ENCODE data around the gene THADA. TPM values are rescaled to one million over a fixed set of nuclear protein-coding genes. Genes with fewer than 3 reads are reported as not detected.
"Not testable (repeated sequence)": the region's sequence is repeated elsewhere in the genome, so short reads cannot be mapped to it uniquely, and the experiment has no call there.

The THADA gene
- total and polyA plus RNA-seq, 8 donors: 9.4 to 25.1 (median 18.2) TPM

- no peak overlapping the region for H3K4me3 ChIP-seq
- ATAC-seq: no peak
These were observed 14.5 kb upstream of the THADA start for GRCh38 chr2:43610361-43610760.

GRCh38 chr2:43609290-43609918 lies 13.6 kb upstream of the THADA start:
- TF ChIP-seq CTCF (IDR thresholded peaks at IDR 0.05): peak in 3 of 4 donors; percentile 45 to 62 (median 49)
- H3K27me3 ChIP-seq: no peaks in the 10 kb centered on the region
- FAIRE-seq: no peak
- H3K9me3 ChIP-seq: no peaks in the 10 kb centered on the region
- no peak overlapping the region for H3K4me3 ChIP-seq
- ATAC-seq: peak; percentile 68 to 84 (median 82)
- DNase-seq: peak in 2 of 6 donors; percentile 15 to 39
- H3K36me3 ChIP-seq: no peaks in the 10 kb centered on the region
- no peak overlapping the region for H3K27ac ChIP-seq
- H3K4me1 ChIP-seq: no peaks in the 10 kb centered on the region
- 36 to 42% methylated on average over 6 of the region's 6 CpGs for WGBS, 2 donors
- intact Hi-C loops (cut with DNase I): no loop called here

More at GRCh38 chr2:43610361-43610760, 14.5 kb upstream of the THADA start:
- Histone ChIP-seq H3K27ac (no peak overlapping the region), H3K9me3 (no peaks in the 10 kb centered on the region), H3K4me1 (no peaks in the 10 kb centered on the region), H3K36me3 (no peaks in the 10 kb centered on the region), H3K27me3 (no peaks in the 10 kb centered on the region)
- TF ChIP-seq CTCF (IDR thresholded peaks at IDR 0.05): no peak
- DNase-seq: no peak
- intact Hi-C loops (cut with DNase I): no loop called here
- 76 to 85% methylated on average over 4 of the region's 4 CpGs for WGBS, 2 donors
- FAIRE-seq: no peak

GRCh38 chr2:43605851-43606250 lies 10.0 kb upstream of the THADA start:
- Histone ChIP-seq H3K36me3 (no peaks in the 10 kb centered on the region), H3K4me1 (no peaks in the 10 kb centered on the region), H3K9me3 (no peaks in the 10 kb centered on the region), H3K27me3 (no peaks in the 10 kb centered on the region), H3K27ac (no peak overlapping the region), H3K4me3 (no peak overlapping the region)
- intact Hi-C loops (cut with DNase I): no loop called here
- no peak for DNase-seq
- no peak for TF ChIP-seq CTCF (IDR thresholded peaks at IDR 0.05)
- ATAC-seq: no peak
- WGBS, 2 donors: 81 to 83% methylated on average over 5 of the region's 5 CpGs
- FAIRE-seq: no peak

GRCh38 chr2:43605079-43605655 lies 9.3 kb upstream of the THADA start:
- DNase-seq: no peak
- TF ChIP-seq CTCF (IDR thresholded peaks at IDR 0.05): no peak
- Histone ChIP-seq H3K9me3 (no peaks in the 10 kb centered on the region), H3K4me1 (no peaks in the 10 kb centered on the region), H3K27me3 (no peaks in the 10 kb centered on the region), H3K4me3 (no peak overlapping the region), H3K27ac (no peak overlapping the region), H3K36me3 (no peaks in the 10 kb centered on the region)
- peak in 3 of 4 donors; percentile 67 to 79 (median 71) for ATAC-seq
- WGBS, 2 donors: 16 to 17% methylated on average over 2 of the region's 2 CpGs
- intact Hi-C loops (cut with DNase I): no loop called here
- no peak for FAIRE-seq

- H3K9me3 ChIP-seq: no peaks in the 10 kb centered on the region
- H3K27ac ChIP-seq: no peak overlapping the region
- no peak for TF ChIP-seq CTCF (IDR thresholded peaks at IDR 0.05)
- H3K36me3 ChIP-seq: no peaks in the 10 kb centered on the region
- ATAC-seq (no peak), FAIRE-seq (no peak), DNase-seq (no peak)
- no peaks in the 10 kb centered on the region for H3K4me1 ChIP-seq
- intact Hi-C loops (cut with DNase I): no loop called here
- 49 to 70% methylated on average over 4 of the region's 4 CpGs for WGBS, 2 donors
- H3K4me3 ChIP-seq: no peak overlapping the region
- H3K27me3 ChIP-seq: no peaks in the 10 kb centered on the region
These were observed 8.8 kb upstream of the THADA start for GRCh38 chr2:43604674-43605073.

GRCh38 chr2:43600596-43600995 lies 4.8 kb upstream of the THADA start:
- 31 to 45% methylated on average over 1 of the region's 1 CpG for WGBS, 2 donors
- H3K27me3 ChIP-seq; ATAC-seq; FAIRE-seq; H3K36me3 ChIP-seq; H3K4me1 ChIP-seq; DNase-seq; H3K4me3 ChIP-seq; H3K27ac ChIP-seq; intact Hi-C loops (cut with DNase I); H3K9me3 ChIP-seq: not testable (repeated sequence)

Measured in pancreas (tissue), 10 donors.